A549 treated with Mapracorat at 1 μM for 4 hours (cell line): ENCODE data around the gene STAB1. TPM values are rescaled to one million over a fixed set of nuclear protein-coding genes. Genes with fewer than 3 reads are reported as not detected.

Source experiments
- total RNA-seq: library from RNA; stranded (reverse); fragments of 200-300 nt; extraction: Qiagen RNA extraction; gene quantifications from 5 replicates; pipeline ENCODE4 v1.2.3, GENCODE V29; 2022

STAB1 gene
- 0.05 to 0.16 TPM (median 0.08 TPM) in 3 of 5 replicates, not detected in the others for total RNA-seq

GRCh38 chr3:52494886-52495495 is at the start of gene STAB1:
STAB1 (plus strand) TSS chr3:52495338; CDS start chr3:52495414, 76 bp downstream.

DNA sequence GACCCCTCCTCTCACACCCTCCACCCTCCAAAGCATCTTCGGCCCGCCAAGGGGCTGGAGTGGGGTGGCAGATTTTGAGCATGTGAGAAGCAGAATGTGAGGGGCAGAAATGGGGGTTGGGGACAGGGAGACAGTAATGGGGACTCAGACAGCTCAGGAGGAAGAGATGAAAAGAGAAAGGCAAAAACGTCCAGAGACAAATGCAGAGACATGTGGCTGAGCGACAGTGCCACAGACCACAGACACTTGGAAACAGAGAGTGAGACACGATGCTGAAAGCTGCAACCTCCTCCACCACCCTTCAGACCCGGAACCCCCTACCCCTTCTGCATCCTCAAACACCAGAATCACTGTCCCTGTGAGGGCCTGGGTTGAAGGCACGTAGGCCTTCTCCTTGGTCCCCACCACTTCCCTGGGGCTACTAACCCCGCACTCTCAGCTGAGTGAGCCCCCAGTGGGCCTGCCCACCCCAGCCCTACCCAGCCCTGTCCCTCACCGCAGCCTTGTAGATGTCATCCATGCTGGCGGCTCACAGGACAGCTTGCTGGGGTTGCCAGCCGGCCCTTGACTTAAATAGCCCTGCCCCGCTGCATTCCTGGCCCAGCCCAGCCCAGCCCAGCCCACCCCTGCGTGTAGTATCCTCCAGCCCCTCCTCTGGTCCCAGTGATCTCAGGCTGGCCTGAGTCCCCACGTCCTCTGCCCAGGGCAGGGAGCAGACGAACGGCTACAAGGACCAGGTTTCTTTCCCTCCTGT is 41.5 kb upstream of the STAB1 start, which contains the start of gene TNNC1:
Gene TNNC1, minus strand, starts transcription at position 546 of the 754 bp plus-strand sequence. Its CDS starts 26 bp downstream, at position 520.

DNA sequence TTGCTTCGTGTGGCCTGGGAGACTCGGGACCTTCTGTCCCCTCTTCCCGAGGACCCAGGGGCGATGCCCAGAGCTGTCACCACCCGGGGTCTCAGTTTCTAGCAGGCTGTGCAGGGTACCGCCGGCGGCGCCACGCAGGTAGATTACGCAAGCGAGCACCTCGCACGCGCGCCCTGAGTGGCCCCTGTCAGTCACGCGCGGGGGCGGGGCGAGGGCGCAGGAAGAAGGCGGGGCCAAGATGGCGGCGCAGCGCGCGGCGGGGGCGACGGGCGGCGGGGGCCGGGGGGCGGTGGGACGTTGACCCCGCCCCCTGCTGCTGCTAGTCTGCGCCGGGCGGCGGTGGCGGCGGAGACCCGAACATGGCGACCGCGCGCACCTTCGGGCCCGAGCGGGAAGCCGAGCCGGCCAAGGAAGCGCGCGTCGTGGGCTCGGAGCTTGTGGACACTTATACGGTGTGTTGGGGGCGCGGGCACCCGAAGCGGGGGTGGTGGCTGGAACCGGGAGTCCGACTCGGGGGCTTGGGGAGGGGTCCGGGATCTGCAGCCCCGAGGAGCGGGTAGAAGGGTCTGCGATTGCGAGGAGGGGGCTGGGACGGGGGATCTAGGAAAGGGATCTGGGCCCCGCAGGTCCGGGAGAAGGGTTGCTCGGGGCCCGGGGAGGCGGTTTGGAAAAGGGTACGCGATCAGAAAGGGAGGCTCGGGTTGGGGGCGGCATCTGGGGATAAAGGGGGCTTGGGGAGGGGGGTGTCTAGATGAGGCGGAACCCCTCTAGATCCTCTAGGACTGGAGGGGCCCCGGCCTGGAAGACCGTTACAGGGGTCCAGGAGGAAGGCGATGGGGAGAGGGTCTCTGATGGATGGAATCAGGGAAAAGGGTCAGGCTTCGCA is 39.6 kb upstream of the STAB1 start, which contains the start of gene NISCH:
Gene NISCH, plus strand, starts transcription at position 322 of the 886 bp plus-strand sequence. Its CDS starts 38 bp downstream, at position 360.

GRCh38 chr3:52533623-52534280 is 38.6 kb downstream of the STAB1 start, which contains the start of gene NT5DC2:
NT5DC2 (minus strand) TSS chr3:52533857; CDS start chr3:52533737, 120 bp downstream.

GRCh38 chr3:52536369-52537164 is 41.4 kb downstream of the STAB1 start, which contains the start of gene UQCC5:
UQCC5 (plus strand) TSS chr3:52536605; CDS start chr3:52536756, 151 bp downstream.

Other genes with a start within 250 kb of the STAB1 start
- gene PPM1M, start 249.6 kb upstream of the STAB1 start, total RNA-seq, result 4.0 to 4.9 TPM (median 4.5 TPM) in 5 replicates
- gene WDR82, start 216.7 kb upstream of the STAB1 start, total RNA-seq, result 45.3 to 53.7 TPM (median 50.9 TPM) in 5 replicates
- gene GLYCTK, start 207.5 kb upstream of the STAB1 start, total RNA-seq, result 2.9 to 4.9 TPM (median 4.6 TPM) in 5 replicates
- gene DNAH1, start 179.0 kb upstream of the STAB1 start, total RNA-seq, result 0.66 to 0.92 TPM (median 0.81 TPM) in 5 replicates
- 28.5 to 40.9 TPM (median 38.8 TPM) in 5 replicates for gene BAP1, start 85.3 kb upstream of the STAB1 start, total RNA-seq
- gene PHF7, start 84.7 kb upstream of the STAB1 start, total RNA-seq, result 2.9 to 4.5 TPM (median 3.4 TPM) in 5 replicates
- gene SEMA3G, start 50.2 kb upstream of the STAB1 start, total RNA-seq, result 0.04 to 0.12 TPM (median 0.06 TPM) in 5 replicates
- 0.99 to 1.5 TPM (median 1.4 TPM) in 5 replicates for gene TNNC1, start 41.3 kb upstream of the STAB1 start, total RNA-seq
- 10.0 to 15.4 TPM (median 15.0 TPM) in 5 replicates for gene NISCH, start 39.7 kb upstream of the STAB1 start, total RNA-seq
- gene NT5DC2, start 38.5 kb downstream of the STAB1 start, total RNA-seq, result 81.1 to 105 TPM (median 99.5 TPM) in 5 replicates
- 58.0 to 69.5 TPM (median 61.0 TPM) in 5 replicates for gene UQCC5, start 41.3 kb downstream of the STAB1 start, total RNA-seq
- 10.6 to 15.6 TPM (median 15.1 TPM) in 5 replicates for gene PBRM1, start 190.6 kb downstream of the STAB1 start, total RNA-seq
- gene GNL3, start 190.7 kb downstream of the STAB1 start, total RNA-seq, result 89.6 to 138 TPM (median 91.0 TPM) in 5 replicates
- 35.0 to 38.9 TPM (median 38.4 TPM) in 5 replicates for gene GLT8D1, start 210.5 kb downstream of the STAB1 start, total RNA-seq
- gene SPCS1, start 210.8 kb downstream of the STAB1 start, total RNA-seq, result 152 to 169 TPM (median 162 TPM) in 5 replicates